Measurements from ENCODE around the gene PPM1K.
A peak's percentile ranks its signal among the peaks of the same experiment; 100 is the strongest.
"Not testable (repeated sequence)": the region's sequence is repeated elsewhere in the genome, so short reads cannot be mapped to it uniquely, and the experiment has no call there.

The PPM1K gene

GRCh38 chr4:88284439-88285234 is at the start of gene PPM1K:
PPM1K (minus strand) TSS chr4:88284561; CDS start chr4:88278583, 5,978 bp downstream.
- peak; percentile 85 for DNase-seq (ENCODE audit: low spot score)

GRCh38 chr4:88333741-88334405 is 49.5 kb upstream of the PPM1K start:
- no peak for DNase-seq (ENCODE audit: low spot score)

- no peak for DNase-seq (ENCODE audit: low spot score)
Observed at GRCh38 chr4:88327665-88328064, 43.3 kb upstream of the PPM1K start.

- peak; percentile 13 for DNase-seq (ENCODE audit: low spot score)
Observed at GRCh38 chr4:88320780-88321373, 36.5 kb upstream of the PPM1K start.

GRCh38 chr4:88320224-88320779 is 35.9 kb upstream of the PPM1K start:
- no peak for DNase-seq (ENCODE audit: low spot score)

GRCh38 chr4:88318751-88319350 is 34.5 kb upstream of the PPM1K start:
- no peak for DNase-seq (ENCODE audit: low spot score)

- DNase-seq (ENCODE audit: low spot score): no peak
Observed at GRCh38 chr4:88315460-88316017, 31.2 kb upstream of the PPM1K start.

GRCh38 chr4:88313088-88313624 is 28.8 kb upstream of the PPM1K start:
- DNase-seq (ENCODE audit: low spot score): not testable (repeated sequence)

- no peak for DNase-seq (ENCODE audit: low spot score)
Observed at GRCh38 chr4:88308587-88308986, 24.2 kb upstream of the PPM1K start.

GRCh38 chr4:88297725-88298454 is 13.5 kb upstream of the PPM1K start:
- no peak for DNase-seq (ENCODE audit: low spot score)

GRCh38 chr4:88297212-88297516 is 12.8 kb upstream of the PPM1K start:
- no peak for DNase-seq (ENCODE audit: low spot score)

- DNase-seq (ENCODE audit: low spot score): no peak
Observed at GRCh38 chr4:88296413-88297211, 12.3 kb upstream of the PPM1K start.

GRCh38 chr4:88295656-88296055 is 11.3 kb upstream of the PPM1K start:
- no peak for DNase-seq (ENCODE audit: low spot score)

GRCh38 chr4:88291003-88291402 is 6.6 kb upstream of the PPM1K start:
- DNase-seq (ENCODE audit: low spot score): no peak

GRCh38 chr4:88286897-88287296 is 2.5 kb upstream of the PPM1K start:
- no peak for DNase-seq (ENCODE audit: low spot score)

GRCh38 chr4:88285235-88285653 is 883 bp upstream of the PPM1K start:
- no peak for DNase-seq (ENCODE audit: low spot score)

GRCh38 chr4:88283661-88284438 is 511 bp downstream of the PPM1K start:
- peak; percentile 25 for DNase-seq (ENCODE audit: low spot score)

GRCh38 chr4:88280228-88280795 is 4.0 kb downstream of the PPM1K start:
- no peak for DNase-seq (ENCODE audit: low spot score)

GRCh38 chr4:88277711-88278225 is 6.6 kb downstream of the PPM1K start:
- no peak for DNase-seq (ENCODE audit: low spot score)

All from HuH-7 (cell line).